HepG2 (cell line): ENCODE results near the gene ARHGEF7. TPM values are rescaled to one million over a fixed set of nuclear protein-coding genes. Genes with fewer than 3 reads are reported as not detected.

Experiments
- CBX2 ChIP-seq, 2 experiments: fragments of 200-600 bp in 1 of 2; sonication (generic); formaldehyde crosslinking in 1 of 2; IDR thresholded peaks; 2 replicates each; pipeline versions ENCODE4 v1.7.0 to v1.8.1; 2018 to 2022; ENCODE audit warnings: low read depth in 2 of 2, low read length in 1 of 2, mild to moderate bottlenecking in 1 of 2, missing genetic modification reagents in 1 of 2
- EHMT2 ChIP-seq: fragments of 200-600 bp; sonication (generic); IDR thresholded peaks from 2 replicates; pipeline ENCODE4 v1.7.0; 2017; ENCODE audit warnings: antibody characterized with exemption, low read depth, low read length, borderline replicate concordance
- ELF4 ChIP-seq: sonication (generic); formaldehyde crosslinking; IDR thresholded peaks from 2 replicates; pipeline ENCODE4 v1.5.0; 2020; ENCODE audit warnings: missing genetic modification reagents, mild to moderate bottlenecking, moderate library complexity, borderline replicate concordance
- ERF ChIP-seq: IDR thresholded peaks from 2 replicates; pipeline ENCODE4 v1.6.1; 2018; ENCODE audit warnings: missing biosample characterization, missing genetic modification reagents
- FOXP1 ChIP-seq, 2 experiments: fragments of 450-650 bp in 1 of 2; IDR thresholded peaks; 2 replicates each; pipeline ENCODE4 v1.6.1; 2017 to 2018; ENCODE audit warnings: antibody characterized with exemption in 1 of 2
- HMG20B ChIP-seq: conservative IDR thresholded peaks from 2 replicates; pipeline ENCODE4 v1.6.1; 2016; ENCODE audit warnings: missing genetic modification reagents, missing compliant biosample characterization
- HNRNPLL ChIP-seq: fragments of 200-400 bp; formaldehyde crosslinking; IDR thresholded peaks from 2 replicates; pipeline ENCODE4 v1.6.1; 2017; ENCODE audit warnings: mild to moderate bottlenecking, low read depth, low read length; ENCODE audit not compliant: poor library complexity, severe bottlenecking
- HOXA9 ChIP-seq: sonication (generic); formaldehyde crosslinking; IDR thresholded peaks from 2 replicates; pipeline ENCODE4 v1.8.1; 2022; ENCODE audit warnings: missing genetic modification reagents, mild to moderate bottlenecking, moderate library complexity, borderline replicate concordance
- KLF16 ChIP-seq, 2 experiments: sonication (generic) in 1 of 2; formaldehyde crosslinking in 1 of 2; IDR thresholded peaks; 2 replicates each; pipeline versions ENCODE4 v1.6.1 to v1.8.0; 2016 to 2023; ENCODE audit warnings: missing genetic modification reagents in 2 of 2, missing compliant biosample characterization in 1 of 2
- MZF1 ChIP-seq: sonication (generic); formaldehyde crosslinking; IDR thresholded peaks from 2 replicates; pipeline ENCODE4 v1.8.1; 2023; ENCODE audit warnings: mild to moderate bottlenecking, missing genetic modification reagents, borderline replicate concordance
- REPIN1 ChIP-seq: sonication (generic); formaldehyde crosslinking; IDR thresholded peaks from 2 replicates; pipeline ENCODE4 v1.8.0; 2022; ENCODE audit warnings: missing genetic modification reagents, low read depth, mild to moderate bottlenecking, borderline replicate concordance
- RFX1 ChIP-seq: fragments of 450-650 bp; IDR thresholded peaks from 2 replicates; pipeline ENCODE4 v1.6.1; 2017
- SALL2 ChIP-seq: sonication (generic); formaldehyde crosslinking; IDR thresholded peaks from 2 replicates; pipeline ENCODE4 v1.8.1; 2023; ENCODE audit warnings: mild to moderate bottlenecking, missing genetic modification reagents, inconsistent platforms
- TCF7 ChIP-seq: sonication (generic); IDR thresholded peaks from 2 replicates; pipeline ENCODE4 v1.6.1; 2016; ENCODE audit warnings: antibody characterized with exemption, low read depth
- TEAD2 ChIP-seq: sonication (generic); formaldehyde crosslinking; IDR thresholded peaks from 2 replicates; pipeline ENCODE4 v1.9.0; 2021; ENCODE audit warnings: missing genetic modification reagents
- ZBTB1 ChIP-seq: sonication (generic); formaldehyde crosslinking; IDR thresholded peaks from 2 replicates; pipeline ENCODE4 v1.4.0; 2020; ENCODE audit warnings: missing genetic modification reagents, borderline replicate concordance
- ZNF253 ChIP-seq: sonication (generic); formaldehyde crosslinking; IDR thresholded peaks from 2 replicates; pipeline ENCODE4 v1.8.0; 2022; ENCODE audit warnings: mild to moderate bottlenecking, missing genetic modification reagents, borderline replicate concordance
- ZNF44 ChIP-seq: sonication (generic); formaldehyde crosslinking; IDR thresholded peaks from 2 replicates; pipeline ENCODE4 v1.5.1; 2020; ENCODE audit warnings: mild to moderate bottlenecking, missing genetic modification reagents
- ZNF816 ChIP-seq: sonication (generic); formaldehyde crosslinking; IDR thresholded peaks from 2 replicates; pipeline ENCODE4 v1.8.0; 2022; ENCODE audit warnings: missing genetic modification reagents, mild to moderate bottlenecking, borderline replicate concordance
- ZNF878 ChIP-seq: sonication (generic); formaldehyde crosslinking; IDR thresholded peaks from 2 replicates; pipeline ENCODE4 v1.8.1; 2023; ENCODE audit warnings: mild to moderate bottlenecking, missing genetic modification reagents, moderate library complexity
- polyA plus RNA-seq, 8 experiments: library from polyadenylated mRNA; depleted of rRNA in 3 of 8; stranded (reverse) in 7 of 8; unstranded in 1 of 8; fragments of >200 nt; fragmentation: Illumina TruSeq in 4 of 8; extraction: Trizol in 4 of 8; gene quantifications; 2 replicates each; pipeline versions ENCODE4 v1.2.1 to v1.2.3, GENCODE V29; 2011 to 2016; ENCODE audit warnings: low read depth in 4 of 8, missing spikeins in 1 of 8, mixed read lengths in 1 of 8; ENCODE audit not compliant: insufficient read depth in 1 of 8
- total RNA-seq, 5 experiments: library from RNA; depleted of rRNA; stranded (reverse); fragments of >200 nt; fragmentation: Illumina TruSeq; extraction: Trizol; gene quantifications; 2 replicates each; pipeline ENCODE4 v1.2.3, GENCODE V29; 2016; ENCODE audit warnings: low read depth in 1 of 5
- TF ChIP-seq, protein P1 (sequence below): sonication (generic); formaldehyde crosslinking; IDR thresholded peaks from 2 replicates; pipeline ENCODE4 v1.8.0; 2022; ENCODE audit warnings: mild to moderate bottlenecking, missing genetic modification reagents, borderline replicate concordance
- TF ChIP-seq, protein P2 (sequence below): IDR thresholded peaks from 2 replicates; pipeline ENCODE4 v1.6.1; 2016; ENCODE audit warnings: low read depth, borderline replicate concordance
- TF ChIP-seq, protein P3 (sequence below): sonication (generic); formaldehyde crosslinking; IDR thresholded peaks from 2 replicates; pipeline ENCODE4 v1.5.1; 2020; ENCODE audit warnings: mild to moderate bottlenecking, missing genetic modification reagents

The ARHGEF7 gene
- total and polyA plus RNA-seq, 2 of the 13 experiments (the other 11 are each of a cell fraction or from before 2014, with no cell fraction given): 15.7 to 22.3 TPM

DNA sequence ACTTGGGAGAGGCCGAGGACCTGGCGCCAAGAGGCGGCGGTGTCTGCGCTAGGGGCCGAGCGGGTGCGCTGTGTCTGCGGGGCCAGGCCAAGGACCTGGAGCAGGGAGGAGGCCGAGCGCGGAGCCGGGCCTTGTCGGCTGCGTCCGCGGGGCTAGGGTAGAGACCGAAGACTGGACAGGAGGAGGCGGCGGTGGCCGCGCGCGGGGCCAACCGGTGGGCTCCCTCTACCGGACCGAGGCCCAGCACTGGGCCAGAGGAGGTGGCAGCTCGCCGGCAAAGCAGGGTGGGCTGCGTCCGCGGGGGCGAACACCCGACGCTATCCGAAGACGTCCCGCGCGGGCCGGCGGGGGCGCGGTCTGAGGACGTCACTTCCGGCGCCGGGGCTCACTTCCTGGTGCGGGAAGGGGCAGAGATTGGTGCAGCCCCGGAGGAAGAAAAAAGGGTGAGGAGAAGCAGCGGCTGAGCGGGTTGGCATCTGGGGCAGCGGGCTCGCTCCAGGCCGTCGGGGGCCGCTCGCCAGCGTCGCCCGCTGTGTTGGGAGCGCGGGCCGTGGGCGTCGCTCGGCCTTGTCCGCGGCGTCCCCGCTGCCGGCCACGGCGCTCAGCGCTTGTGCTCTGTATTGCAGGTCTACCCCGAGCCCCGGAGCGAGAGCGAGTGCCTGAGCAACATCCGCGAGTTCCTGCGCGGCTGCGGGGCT, 38.3 kb downstream of the ARHGEF7 start (continued):
- peak; percentile 73; the same call in 1 of the 2 replicates for TF ChIP-seq SALL2 (CRISPR knock-in tag)
- peak; percentile 69 for TF ChIP-seq ERF (CRISPR knock-in tag)
- no peak for TF ChIP-seq MZF1 (CRISPR knock-in tag)
- TF ChIP-seq HNRNPLL: peak; percentile 96
- TF ChIP-seq EHMT2: no peak
- TF ChIP-seq ZBTB1: no peak; the same call in 1 of the 2 replicates
- TF ChIP-seq ELF4 (CRISPR knock-in tag): 0 out of 2 replicates have a peak, but pooled peaks have one; percentile 75
- peak; percentile 83 for TF ChIP-seq ZNF878 (CRISPR knock-in tag)
- no peak for TF ChIP-seq HOXA9 (CRISPR knock-in tag)
- no peak for TF ChIP-seq FOXP1 (IDR thresholded peaks at IDR 0.05)
- TF ChIP-seq FOXP1 (CRISPR knock-in tag; IDR thresholded peaks at IDR 0.05): 0 out of 2 replicates have a peak, but pooled peaks have one; percentile 15
- no peak for TF ChIP-seq TEAD2
- TF ChIP-seq KLF16 (CRISPR knock-in tag; IDR thresholded peaks at IDR 0.05): peak in 1 of 2 experiments; percentile 51; a peak in 1 of 4 replicates
- TF ChIP-seq, protein P1, sequence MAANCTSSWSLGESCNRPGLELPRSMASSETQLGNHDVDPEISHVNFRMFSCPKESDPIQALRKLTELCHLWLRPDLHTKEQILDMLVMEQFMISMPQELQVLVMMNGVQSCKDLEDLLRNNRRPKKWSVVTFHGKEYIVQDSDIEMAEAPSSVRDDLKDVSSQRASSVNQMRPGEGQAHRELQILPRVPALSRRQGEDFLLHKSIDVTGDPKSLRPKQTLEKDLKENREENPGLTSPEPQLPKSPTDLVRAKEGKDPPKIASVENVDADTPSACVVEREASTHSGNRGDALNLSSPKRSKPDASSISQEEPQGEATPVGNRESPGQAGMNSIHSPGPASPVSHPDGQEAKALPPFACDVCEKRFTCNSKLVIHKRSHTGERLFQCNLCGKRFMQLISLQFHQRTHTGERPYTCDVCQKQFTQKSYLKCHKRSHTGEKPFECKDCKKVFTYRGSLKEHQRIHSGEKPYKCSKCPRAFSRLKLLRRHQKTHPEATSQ (CRISPR knock-in tag): no peak
- TF ChIP-seq TCF7: no peak
- peak; percentile 51; the same call in 1 of the 2 replicates for TF ChIP-seq ZNF253 (CRISPR knock-in tag)
- TF ChIP-seq ZNF816 (CRISPR knock-in tag): peak; percentile 63; the same call in 1 of the 2 replicates
- TF ChIP-seq REPIN1: 0 out of 2 replicates have a peak, but pooled peaks have one; percentile 53
- TF ChIP-seq, protein P2, sequence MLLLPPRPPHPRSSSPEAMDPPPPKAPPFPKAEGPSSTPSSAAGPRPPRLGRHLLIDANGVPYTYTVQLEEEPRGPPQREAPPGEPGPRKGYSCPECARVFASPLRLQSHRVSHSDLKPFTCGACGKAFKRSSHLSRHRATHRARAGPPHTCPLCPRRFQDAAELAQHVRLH: peak; percentile 57; the same call in 1 of the 2 replicates
- no peak for TF ChIP-seq CBX2 (IDR thresholded peaks at IDR 0.05; ENCODE audit: low read depth, low read length)
- TF ChIP-seq CBX2 (CRISPR knock-in tag; IDR thresholded peaks at IDR 0.05; ENCODE audit: low read depth): peak; percentile 73; the same call in 1 of the 2 replicates
- TF ChIP-seq HMG20B: no peak
- TF ChIP-seq, protein P3, sequence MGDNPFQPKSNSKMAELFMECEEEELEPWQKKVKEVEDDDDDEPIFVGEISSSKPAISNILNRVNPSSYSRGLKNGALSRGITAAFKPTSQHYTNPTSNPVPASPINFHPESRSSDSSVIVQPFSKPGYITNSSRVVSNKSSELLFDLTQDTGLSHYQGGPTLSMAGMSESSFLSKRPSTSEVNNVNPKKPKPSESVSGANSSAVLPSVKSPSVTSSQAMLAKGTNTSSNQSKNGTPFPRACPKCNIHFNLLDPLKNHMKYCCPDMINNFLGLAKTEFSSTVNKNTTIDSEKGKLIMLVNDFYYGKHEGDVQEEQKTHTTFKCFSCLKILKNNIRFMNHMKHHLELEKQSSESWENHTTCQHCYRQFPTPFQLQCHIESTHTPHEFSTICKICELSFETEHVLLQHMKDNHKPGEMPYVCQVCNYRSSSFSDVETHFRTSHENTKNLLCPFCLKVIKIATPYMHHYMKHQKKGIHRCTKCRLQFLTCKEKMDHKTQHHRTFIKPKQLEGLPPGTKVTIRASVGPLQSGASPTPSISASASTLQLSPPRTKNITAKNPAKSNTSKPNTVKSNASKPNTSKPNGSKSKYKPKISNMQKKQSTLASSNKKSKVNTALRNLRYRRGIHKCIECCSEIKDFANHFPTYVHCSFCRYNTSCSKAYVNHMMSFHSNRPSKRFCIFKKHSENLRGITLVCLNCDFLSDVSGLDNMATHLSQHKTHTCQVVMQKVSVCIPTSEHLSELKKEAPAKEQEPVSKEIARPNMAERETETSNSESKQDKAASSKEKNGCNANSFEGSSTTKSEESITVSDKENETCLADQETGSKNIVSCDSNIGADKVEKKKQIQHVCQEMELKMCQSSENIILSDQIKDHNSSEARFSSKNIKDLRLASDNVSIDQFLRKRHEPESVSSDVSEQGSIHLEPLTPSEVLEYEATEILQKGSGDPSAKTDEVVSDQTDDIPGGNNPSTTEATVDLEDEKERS (CRISPR knock-in tag): 0 out of 2 replicates have a peak, but pooled peaks have one; percentile 70
- no peak for TF ChIP-seq RFX1
- no peak for TF ChIP-seq ZNF44 (CRISPR knock-in tag)
